HepG2 (cell line): ENCODE results near the gene KANSL1. TPM values are rescaled to one million over a fixed set of nuclear protein-coding genes. Genes with fewer than 3 reads are reported as not detected.

ENCODE experiments used
- ADNP ChIP-seq: sonication (generic); formaldehyde crosslinking; IDR thresholded peaks from 2 replicates; pipeline ENCODE4 v1.4.0; 2020; ENCODE audit warnings: missing genetic modification reagents
- AKAP8 ChIP-seq: sonication (generic); formaldehyde crosslinking; IDR thresholded peaks from 2 replicates; pipeline ENCODE4 v1.5.1; 2020; ENCODE audit warnings: mild to moderate bottlenecking, missing genetic modification reagents
- ARNTL ChIP-seq: sonication (generic); formaldehyde crosslinking; IDR thresholded peaks from 2 replicates; pipeline ENCODE4 v1.4.0; 2020; ENCODE audit warnings: mild to moderate bottlenecking, missing genetic modification reagents
- CBX2 ChIP-seq, 2 experiments: fragments of 200-600 bp in 1 of 2; sonication (generic); formaldehyde crosslinking in 1 of 2; IDR thresholded peaks; 2 replicates each; pipeline versions ENCODE4 v1.7.0 to v1.8.1; 2018 to 2022; ENCODE audit warnings: low read depth in 2 of 2, low read length in 1 of 2, mild to moderate bottlenecking in 1 of 2, missing genetic modification reagents in 1 of 2
- CEBPZ ChIP-seq: IDR thresholded peaks from 2 replicates; pipeline ENCODE4 v1.6.1; 2012; ENCODE audit warnings: low read length, improper control_type of control experiment
- GPN1 ChIP-seq: sonication (generic); formaldehyde crosslinking; IDR thresholded peaks from 2 replicates; pipeline ENCODE4 v1.5.1; 2020; ENCODE audit warnings: missing genetic modification reagents, borderline replicate concordance
- HDAC2 ChIP-seq: sonication (generic); formaldehyde crosslinking; IDR thresholded peaks from 2 replicates; pipeline ENCODE4 v1.4.0; 2020; ENCODE audit warnings: missing genetic modification reagents
- HNRNPH1 ChIP-seq: fragments of 200-400 bp; formaldehyde crosslinking; optimal IDR thresholded peaks from 2 replicates; pipeline ENCODE3; 2017; ENCODE audit warnings: mild to moderate bottlenecking, low read depth, low read length
- IRF1 ChIP-seq: sonication (generic); formaldehyde crosslinking; IDR thresholded peaks from 2 replicates; pipeline ENCODE4 v1.4.0; 2020; ENCODE audit warnings: low read depth, mild to moderate bottlenecking, missing genetic modification reagents
- NONO ChIP-seq, 2 experiments: fragments of 450-650 bp in 1 of 2; sonication (generic) in 1 of 2; formaldehyde crosslinking in 1 of 2; IDR thresholded peaks in 1 of 2; conservative IDR thresholded peaks in 1 of 2; 2 replicates each; pipeline versions ENCODE4 v1.6.1 to v1.8.0; 2017 to 2022; ENCODE audit warnings: mild to moderate bottlenecking in 1 of 2, missing genetic modification reagents in 1 of 2, moderate library complexity in 1 of 2
- PATZ1 ChIP-seq: sonication (generic); formaldehyde crosslinking; IDR thresholded peaks from 2 replicates; pipeline ENCODE4 v1.4.0; 2020; ENCODE audit warnings: missing genetic modification reagents
- PAX8 ChIP-seq: sonication (generic); formaldehyde crosslinking; IDR thresholded peaks from 2 replicates; pipeline ENCODE4 v1.8.0; 2022; ENCODE audit warnings: mild to moderate bottlenecking, missing genetic modification reagents, borderline replicate concordance
- SMC3 ChIP-seq: IDR thresholded peaks from 2 replicates; pipeline ENCODE4 v1.6.1; 2011; ENCODE audit warnings: low read length, improper control_type of control experiment
- SNAPC2 ChIP-seq: sonication (generic); formaldehyde crosslinking; IDR thresholded peaks from 2 replicates; pipeline ENCODE4 v1.8.1; 2022; ENCODE audit warnings: mild to moderate bottlenecking, missing genetic modification reagents
- STAG1 ChIP-seq: sonication (generic); formaldehyde crosslinking; IDR thresholded peaks from 2 replicates; pipeline ENCODE4 v1.4.0; 2020; ENCODE audit warnings: missing genetic modification reagents
- ZBTB42 ChIP-seq: sonication (generic); formaldehyde crosslinking; IDR thresholded peaks from 2 replicates; pipeline ENCODE4 v1.5.0; 2020; ENCODE audit warnings: mild to moderate bottlenecking, missing genetic modification reagents
- ZMAT3 ChIP-seq: sonication (generic); formaldehyde crosslinking; conservative IDR thresholded peaks from 2 replicates; pipeline ENCODE4 v1.7.0; 2021; ENCODE audit warnings: missing genetic modification reagents
- ZNF20 ChIP-seq: sonication (generic); formaldehyde crosslinking; IDR thresholded peaks from 2 replicates; pipeline ENCODE4 v1.4.0; 2020; ENCODE audit warnings: mild to moderate bottlenecking, moderate library complexity, missing genetic modification reagents
- ZNF230 ChIP-seq: sonication (generic); formaldehyde crosslinking; IDR thresholded peaks from 2 replicates; pipeline ENCODE4 v1.4.0; 2020; ENCODE audit warnings: mild to moderate bottlenecking, missing genetic modification reagents
- ZNF337 ChIP-seq: sonication (generic); formaldehyde crosslinking; IDR thresholded peaks from 2 replicates; pipeline ENCODE4 v1.5.1; 2020; ENCODE audit warnings: missing genetic modification reagents, low read depth, mild to moderate bottlenecking, borderline replicate concordance
- ZNF354B ChIP-seq: sonication (generic); formaldehyde crosslinking; IDR thresholded peaks from 2 replicates; pipeline ENCODE4 v1.8.0; 2022; ENCODE audit warnings: mild to moderate bottlenecking, missing genetic modification reagents
- ZNF558 ChIP-seq: sonication (generic); formaldehyde crosslinking; IDR thresholded peaks from 2 replicates; pipeline ENCODE4 v1.9.0; 2022; ENCODE audit warnings: mild to moderate bottlenecking, missing genetic modification reagents, borderline replicate concordance
- ZNF670 ChIP-seq: sonication (generic); formaldehyde crosslinking; IDR thresholded peaks from 2 replicates; pipeline ENCODE4 v1.8.0; 2022; ENCODE audit warnings: mild to moderate bottlenecking, missing genetic modification reagents, borderline replicate concordance
- ZSCAN30 ChIP-seq: sonication (generic); formaldehyde crosslinking; IDR thresholded peaks from 2 replicates; pipeline ENCODE4 v1.5.0; 2020; ENCODE audit warnings: mild to moderate bottlenecking, missing genetic modification reagents
- ZSCAN31 ChIP-seq: sonication (generic); formaldehyde crosslinking; IDR thresholded peaks from 2 replicates; pipeline ENCODE4 v1.5.0; 2020; ENCODE audit warnings: low read depth, mild to moderate bottlenecking, missing genetic modification reagents
- polyA plus RNA-seq, 8 experiments: library from polyadenylated mRNA; depleted of rRNA in 3 of 8; stranded (reverse) in 7 of 8; unstranded in 1 of 8; fragments of >200 nt; fragmentation: Illumina TruSeq in 4 of 8; extraction: Trizol in 4 of 8; gene quantifications; 2 replicates each; pipeline versions ENCODE4 v1.2.1 to v1.2.3, GENCODE V29; 2011 to 2016; ENCODE audit warnings: low read depth in 4 of 8, missing spikeins in 1 of 8, mixed read lengths in 1 of 8; ENCODE audit not compliant: insufficient read depth in 1 of 8
- total RNA-seq, 5 experiments: library from RNA; depleted of rRNA; stranded (reverse); fragments of >200 nt; fragmentation: Illumina TruSeq; extraction: Trizol; gene quantifications; 2 replicates each; pipeline ENCODE4 v1.2.3, GENCODE V29; 2016; ENCODE audit warnings: low read depth in 1 of 5

KANSL1 gene
- total and polyA plus RNA-seq, 2 of the 13 experiments (the other 11 are each of a cell fraction or from before 2014, with no cell fraction given): 24.0 to 59.6 TPM

GRCh38 chr17:46192439-46193150 lies 634 bp downstream of the KANSL1 start (continued):
- TF ChIP-seq PATZ1 (CRISPR knock-in tag) (peak; percentile 81), SMC3 (no peak), NONO (IDR thresholded peaks at IDR 0.05) (no peak), NONO (CRISPR knock-in tag; conservative IDR thresholded peaks at IDR 0.05) (no peak), ZMAT3 (CRISPR knock-in tag) (no peak; the same call in 1 of the 2 replicates), GPN1 (CRISPR knock-in tag) (no peak), ZSCAN30 (CRISPR knock-in tag) (0 out of 2 replicates have a peak, but pooled peaks have one; percentile 67), ADNP (no peak), SNAPC2 (0 out of 2 replicates have a peak, but pooled peaks have one; percentile 0), IRF1 (CRISPR knock-in tag) (0 out of 2 replicates have a peak, but pooled peaks have one; percentile 24), ARNTL (CRISPR knock-in tag) (peak; percentile 62), AKAP8 (CRISPR knock-in tag) (no peak), STAG1 (CRISPR knock-in tag) (no peak), CBX2 (IDR thresholded peaks at IDR 0.05; ENCODE audit: low read depth, low read length) (no peak), CBX2 (CRISPR knock-in tag; IDR thresholded peaks at IDR 0.05; ENCODE audit: low read depth) (no peak), CEBPZ (no peak), ZNF230 (CRISPR knock-in tag) (no peak), ZNF20 (CRISPR knock-in tag) (0 out of 2 replicates have a peak, but pooled peaks have one; percentile 3), ZNF558 (CRISPR knock-in tag) (no peak), HDAC2 (CRISPR knock-in tag) (no peak), ZNF337 (CRISPR knock-in tag) (no peak), ZNF670 (CRISPR knock-in tag) (no peak), ZBTB42 (CRISPR knock-in tag) (no peak), PAX8 (CRISPR knock-in tag) (no peak), HNRNPH1 (no peak), ZNF354B (CRISPR knock-in tag) (no peak), ZSCAN31 (CRISPR knock-in tag) (no peak; the same call in 1 of the 2 replicates)
